ENCODE results near the gene EGLN2. TPM values are rescaled to one million over a fixed set of nuclear protein-coding genes. Genes with fewer than 3 reads are reported as not detected.

The EGLN2 gene
- total and polyA plus RNA-seq, 2 donors (not counting 3 experiments of a cell fraction or from before 2014, with no cell fraction given) = 118 to 152 TPM

DNA sequence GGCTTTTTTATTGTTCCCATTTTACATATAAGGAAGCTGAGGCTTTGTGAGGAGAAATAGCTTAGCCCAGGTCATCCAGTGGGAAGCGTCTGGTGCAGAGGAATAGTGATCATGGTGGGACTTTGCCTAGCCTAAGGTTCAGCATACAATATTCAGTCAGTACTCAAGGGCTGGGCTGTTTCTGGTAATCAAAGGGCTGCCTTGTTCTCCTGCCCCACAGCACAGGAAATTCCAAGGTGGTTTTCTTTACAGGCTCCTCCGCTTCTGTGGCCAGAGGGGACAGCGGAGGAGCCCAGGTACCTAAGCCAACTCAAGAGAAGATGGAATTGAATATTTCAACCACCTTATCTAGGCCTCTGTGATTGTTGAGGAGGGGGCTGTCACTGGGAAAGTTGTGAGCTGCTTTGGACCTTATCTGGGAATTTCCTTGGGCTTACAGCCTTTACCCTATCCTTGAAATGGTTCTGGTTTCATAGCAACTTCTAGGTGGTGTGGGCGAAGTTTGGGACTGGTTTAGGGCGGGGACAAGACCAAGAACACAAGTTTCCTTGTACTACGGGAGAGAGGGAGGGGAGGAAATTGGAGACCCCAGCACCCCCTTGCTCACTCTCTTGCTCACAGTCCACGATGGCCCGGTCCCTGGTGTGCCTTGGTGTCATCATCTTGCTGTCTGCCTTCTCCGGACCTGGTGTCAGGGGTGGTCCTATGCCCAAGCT is 23.9 kb upstream of the EGLN2 start, which contains the start of gene MIA:
Gene MIA (plus strand): TSS at position 606 of the 716 bp plus-strand sequence. CDS start 22 bp downstream, at position 628.
- FAIRE-seq (no peak), DNase-seq (ENCODE audit: low read depth, low spot score) (no peak)
- H3K9ac ChIP-seq (replicated peaks; ENCODE audit: extremely low read depth, insufficient read depth, low read length) = no peak within 1 kb of the TSS
- no peak within 1 kb of the TSS for H2AFZ ChIP-seq (ENCODE audit: low read depth, low read length)
- H3K79me2 ChIP-seq (ENCODE audit: control insufficient read depth, insufficient read depth, low read length) = no peaks in the 10 kb centered on the region
- no peaks in the 10 kb centered on the region for H3K36me3 ChIP-seq (ENCODE audit: control insufficient read depth in 2 of 2, extremely low read depth in 1 of 2, insufficient read depth in 2 of 2, low read length in 2 of 2)
- POLR2A ChIA-PET = no interaction called here
- no peaks in the 10 kb centered on the region for H3K9me1 ChIP-seq (replicated peaks; ENCODE audit: control insufficient read depth, extremely low read depth, insufficient read depth, low read length)
- dilution Hi-C loops (cut with MboI; ENCODE audit: extremely low pct_ligation_motif_present, low sequenced_read_pairs) = no loop called here
- H3K9me3 ChIP-seq (replicated peaks; ENCODE audit: control insufficient read depth, insufficient read depth, low read length) = no peaks in the 10 kb centered on the region
- H3K27ac ChIP-seq (ENCODE audit: insufficient read depth, low read depth, low read length) = no peak within 1 kb of the TSS
- H3K4me1 ChIP-seq (ENCODE audit: control insufficient read depth, extremely low read depth, insufficient read depth, low read length) = peaks cover 17% of the 10 kb centered on the region
- CTCF ChIA-PET = no interaction called here
- H3K4me2 ChIP-seq (ENCODE audit: insufficient read depth, low read length) = no peak within 1 kb of the TSS
- intact Hi-C loops (cut with micrococcal nuclease) = no loop called here
- no peaks in the 10 kb centered on the region for H4K20me1 ChIP-seq (replicated peaks; ENCODE audit: control insufficient read depth, extremely low read depth, insufficient read depth, low read length)
- TF ChIP-seq GATA2 (IDR thresholded peaks at IDR 0.05; ENCODE audit: insufficient read depth, insufficient read length, low read depth, low read length) (no peak), JUN (IDR thresholded peaks at IDR 0.05; ENCODE audit: borderline replicate concordance, insufficient read depth, insufficient read length, low read depth) (no peak)
- H3K4me3 ChIP-seq (replicated peaks in 1 of 3; ENCODE audit: insufficient read depth in 1 of 3, low read depth in 1 of 3, low read length in 3 of 3) = no peak within 1 kb of the TSS
- BruUV-seq (replicated peaks) = no TSS peak
- no peaks in the 10 kb centered on the region for H3K27me3 ChIP-seq (ENCODE audit: control insufficient read depth in 2 of 2, insufficient read depth in 2 of 2, low read length in 2 of 2)

- H3K36me3 ChIP-seq (ENCODE audit: control insufficient read depth in 2 of 2, extremely low read depth in 1 of 2, insufficient read depth in 2 of 2, low read length in 2 of 2) = no peaks in the 10 kb centered on the region
- H3K79me2 ChIP-seq (ENCODE audit: control insufficient read depth, insufficient read depth, low read length) = no peaks in the 10 kb centered on the region
- H4K20me1 ChIP-seq (replicated peaks; ENCODE audit: control insufficient read depth, extremely low read depth, insufficient read depth, low read length) = no peaks in the 10 kb centered on the region
- CTCF ChIA-PET = no interaction called here
- H3K27ac ChIP-seq (ENCODE audit: insufficient read depth, low read depth, low read length) = no peak overlapping the region
- peaks cover 17% of the 10 kb centered on the region for H3K4me1 ChIP-seq (ENCODE audit: control insufficient read depth, extremely low read depth, insufficient read depth, low read length)
- dilution Hi-C loops (cut with MboI; ENCODE audit: extremely low pct_ligation_motif_present, low sequenced_read_pairs) (no loop called here), intact Hi-C loops (cut with micrococcal nuclease) (no loop called here)
- H3K9ac ChIP-seq (replicated peaks; ENCODE audit: extremely low read depth, insufficient read depth, low read length) = no peak overlapping the region
- no peak overlapping the region for H3K4me2 ChIP-seq (ENCODE audit: insufficient read depth, low read length)
- no peaks in the 10 kb centered on the region for H3K27me3 ChIP-seq (ENCODE audit: control insufficient read depth in 2 of 2, insufficient read depth in 2 of 2, low read length in 2 of 2)
- no peak overlapping the region for H2AFZ ChIP-seq (ENCODE audit: low read depth, low read length)
- H3K9me1 ChIP-seq (replicated peaks; ENCODE audit: control insufficient read depth, extremely low read depth, insufficient read depth, low read length) = no peaks in the 10 kb centered on the region
- TF ChIP-seq GATA2 (IDR thresholded peaks at IDR 0.05; ENCODE audit: insufficient read depth, insufficient read length, low read depth, low read length) (no peak), MYC (IDR thresholded peaks at IDR 0.05; ENCODE audit: low read depth, low read length) (no peak), POLR2AphosphoS5 (IDR thresholded peaks at IDR 0.05; ENCODE audit: insufficient read depth, low read depth, low read length) (no peak), MAX (IDR thresholded peaks at IDR 0.05; ENCODE audit: insufficient read depth, insufficient read length) (no peak), FOS (IDR thresholded peaks at IDR 0.05; ENCODE audit: borderline replicate concordance, insufficient read depth, low read length) (no peak), EZH2 (IDR thresholded peaks at IDR 0.05; ENCODE audit: borderline replicate concordance, low read depth, low read length, severe bottlenecking) (no peak), POLR2A (IDR thresholded peaks at IDR 0.05; ENCODE audit: low read depth, low read length) (no peak), JUN (IDR thresholded peaks at IDR 0.05; ENCODE audit: borderline replicate concordance, insufficient read depth, insufficient read length, low read depth) (no peak)
- TF ChIP-seq, protein P1, sequence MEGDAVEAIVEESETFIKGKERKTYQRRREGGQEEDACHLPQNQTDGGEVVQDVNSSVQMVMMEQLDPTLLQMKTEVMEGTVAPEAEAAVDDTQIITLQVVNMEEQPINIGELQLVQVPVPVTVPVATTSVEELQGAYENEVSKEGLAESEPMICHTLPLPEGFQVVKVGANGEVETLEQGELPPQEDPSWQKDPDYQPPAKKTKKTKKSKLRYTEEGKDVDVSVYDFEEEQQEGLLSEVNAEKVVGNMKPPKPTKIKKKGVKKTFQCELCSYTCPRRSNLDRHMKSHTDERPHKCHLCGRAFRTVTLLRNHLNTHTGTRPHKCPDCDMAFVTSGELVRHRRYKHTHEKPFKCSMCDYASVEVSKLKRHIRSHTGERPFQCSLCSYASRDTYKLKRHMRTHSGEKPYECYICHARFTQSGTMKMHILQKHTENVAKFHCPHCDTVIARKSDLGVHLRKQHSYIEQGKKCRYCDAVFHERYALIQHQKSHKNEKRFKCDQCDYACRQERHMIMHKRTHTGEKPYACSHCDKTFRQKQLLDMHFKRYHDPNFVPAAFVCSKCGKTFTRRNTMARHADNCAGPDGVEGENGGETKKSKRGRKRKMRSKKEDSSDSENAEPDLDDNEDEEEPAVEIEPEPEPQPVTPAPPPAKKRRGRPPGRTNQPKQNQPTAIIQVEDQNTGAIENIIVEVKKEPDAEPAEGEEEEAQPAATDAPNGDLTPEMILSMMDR (IDR thresholded peaks at IDR 0.05; ENCODE audit: extremely low read depth in 1 of 2, insufficient read depth in 1 of 2, low read depth in 1 of 2, low read length in 2 of 2) = no peak
- H3K9me3 ChIP-seq (replicated peaks; ENCODE audit: control insufficient read depth, insufficient read depth, low read length) = no peaks in the 10 kb centered on the region
- POLR2A ChIA-PET = no interaction called here
- FAIRE-seq (no peak), DNase-seq (ENCODE audit: low read depth, low spot score) (no peak)
- no TSS peak for BruUV-seq (replicated peaks)
- H3K4me3 ChIP-seq (replicated peaks in 1 of 3; ENCODE audit: insufficient read depth in 1 of 3, low read depth in 1 of 3, low read length in 3 of 3) = no peak overlapping the region
These were observed 23.4 kb upstream of the EGLN2 start for GRCh38 chr19:40775632-40776022.

Measured in endothelial cell of umbilical vein (primary cell).